HG03103 (cell line): Measurements from ENCODE around the gene SUSD3.
"Not testable (repeated sequence)": the region's sequence is repeated elsewhere in the genome, so short reads cannot be mapped to it uniquely, and the experiment has no call there.

Source experiments
- ATAC-seq: cut with Tn5 transposase; IDR thresholded peaks from one replicate; pipeline ENCODE4 v1.9.1; 2021; ENCODE audit warnings: low read depth; ENCODE audit not compliant: unreplicated experiment

SUSD3 gene

GRCh38 chr9:93108291-93109041, 50.0 kb downstream of the SUSD3 start:
- no peak for ATAC-seq

GRCh38 chr9:93110311-93110855, 51.9 kb downstream of the SUSD3 start:
- no peak for ATAC-seq

- no peak for ATAC-seq
These were observed 52.5 kb downstream of the SUSD3 start for GRCh38 chr9:93111001-93111370.

GRCh38 chr9:93111371-93112115, 53.0 kb downstream of the SUSD3 start:
- ATAC-seq: no peak

- ATAC-seq: no peak
These were observed 53.8 kb downstream of the SUSD3 start for GRCh38 chr9:93112116-93112863.

- ATAC-seq: no peak
These were observed 54.4 kb downstream of the SUSD3 start for GRCh38 chr9:93112864-93113389.

- ATAC-seq: no peak
These were observed 55.9 kb downstream of the SUSD3 start for GRCh38 chr9:93114169-93114983.

GRCh38 chr9:93114984-93115335, 56.5 kb downstream of the SUSD3 start:
- no peak for ATAC-seq

- no peak for ATAC-seq
These were observed 57.1 kb downstream of the SUSD3 start for GRCh38 chr9:93115486-93116071.

- no peak for ATAC-seq
These were observed 57.8 kb downstream of the SUSD3 start for GRCh38 chr9:93116072-93116961.

- not testable (repeated sequence) for ATAC-seq
These were observed 59.0 kb downstream of the SUSD3 start for GRCh38 chr9:93117521-93117920.

GRCh38 chr9:93117924-93118862, 59.7 kb downstream of the SUSD3 start:
- ATAC-seq: no peak

- ATAC-seq: no peak
These were observed 60.6 kb downstream of the SUSD3 start for GRCh38 chr9:93118863-93119702.

GRCh38 chr9:93119703-93119952, 61.1 kb downstream of the SUSD3 start:
- no peak for ATAC-seq

GRCh38 chr9:93119953-93120845, 61.7 kb downstream of the SUSD3 start:
- peak; percentile 94 for ATAC-seq

GRCh38 chr9:93120846-93121315, 62.4 kb downstream of the SUSD3 start:
- ATAC-seq: no peak
